ENCODE results near the gene DNAH14. TPM values are rescaled to one million over a fixed set of nuclear protein-coding genes. Genes with fewer than 3 reads are reported as not detected.

DNAH14 gene
- polyA plus RNA-seq, 1 donor (not counting 4 experiments of a cell fraction or from before 2014, with no cell fraction given), result 6.4 TPM

DNA sequence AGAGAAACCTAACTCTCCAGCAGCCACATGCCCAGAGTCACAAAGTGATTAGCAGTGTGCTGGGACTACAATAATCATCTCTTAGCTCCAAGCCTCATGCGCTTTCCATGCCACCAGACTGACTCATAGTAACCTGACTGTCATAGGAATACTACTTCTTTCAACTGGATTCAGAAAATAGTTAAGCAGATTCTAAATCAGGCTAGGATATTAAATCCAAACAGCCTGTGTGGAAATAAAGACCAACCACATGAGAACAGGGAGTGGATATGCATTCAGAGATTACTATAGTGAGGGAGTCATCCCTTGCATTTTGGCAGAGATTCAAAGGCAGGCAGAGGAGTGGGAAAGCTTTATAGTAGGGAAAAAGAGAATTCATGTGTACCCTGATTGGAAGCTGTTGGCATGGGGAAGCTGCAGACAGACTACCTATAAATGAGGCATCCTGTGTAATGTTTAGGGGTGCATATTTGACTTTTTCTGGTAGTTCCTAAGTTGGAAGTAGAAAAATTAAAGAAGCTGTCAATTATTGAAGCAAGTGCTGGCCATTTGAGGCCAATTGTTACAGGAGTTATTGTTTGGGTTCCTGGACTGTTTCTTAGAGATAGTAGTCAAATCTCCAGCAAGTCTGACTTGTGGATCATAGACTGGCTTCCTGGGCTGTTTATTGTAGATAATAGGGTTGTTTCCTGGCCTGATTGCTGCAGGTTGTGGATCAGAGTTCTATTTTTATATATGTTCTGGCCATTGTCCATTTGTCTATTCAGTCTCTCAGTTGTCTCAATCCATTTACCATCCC is 31.7 kb upstream of the DNAH14 start:
- dilution Hi-C loops (cut with MboI; ENCODE audit: extremely low pct_ligation_motif_present, low sequenced_read_pairs), result no loop called here
- Histone ChIP-seq H3K4me2 (ENCODE audit: control insufficient read depth, extremely low read depth, insufficient read depth, low read depth, low read length) (no peak overlapping the region), H3K9ac (ENCODE audit: control insufficient read depth, extremely low read depth, insufficient read depth, low read length) (no peak overlapping the region), H3K4me3 (ENCODE audit: control insufficient read depth in 2 of 3, extremely low read depth in 1 of 3, insufficient read depth in 2 of 3, low read depth in 1 of 3, low read length in 3 of 3) (no peak overlapping the region), H3K9me1 (ENCODE audit: control insufficient read depth, extremely low read depth, insufficient read depth, low read length) (no peaks in the 10 kb centered on the region), H3K27ac (ENCODE audit: control insufficient read depth, insufficient read depth, low read length) (no peak overlapping the region), H3K79me2 (ENCODE audit: control insufficient read depth, insufficient read depth, low read length) (no peaks in the 10 kb centered on the region), H3K9me3 (ENCODE audit: control insufficient read depth, low read depth, low read length) (no peaks in the 10 kb centered on the region), H3K36me3 (ENCODE audit: control insufficient read depth in 2 of 2, extremely low read depth in 1 of 2, insufficient read depth in 2 of 2, low read length in 2 of 2) (no peaks in the 10 kb centered on the region), H3K27me3 (ENCODE audit: control insufficient read depth, extremely low read depth, insufficient read depth, low read length) (peaks cover 5% of the 10 kb centered on the region), H4K20me1 (ENCODE audit: control insufficient read depth, extremely low read depth, insufficient read depth, low read length) (no peaks in the 10 kb centered on the region), H3K4me1 (ENCODE audit: control insufficient read depth, extremely low read depth, insufficient read depth, low read length) (no peaks in the 10 kb centered on the region), H2AFZ (ENCODE audit: control insufficient read depth, low read length) (no peak overlapping the region)
- TF ChIP-seq, protein P1, sequence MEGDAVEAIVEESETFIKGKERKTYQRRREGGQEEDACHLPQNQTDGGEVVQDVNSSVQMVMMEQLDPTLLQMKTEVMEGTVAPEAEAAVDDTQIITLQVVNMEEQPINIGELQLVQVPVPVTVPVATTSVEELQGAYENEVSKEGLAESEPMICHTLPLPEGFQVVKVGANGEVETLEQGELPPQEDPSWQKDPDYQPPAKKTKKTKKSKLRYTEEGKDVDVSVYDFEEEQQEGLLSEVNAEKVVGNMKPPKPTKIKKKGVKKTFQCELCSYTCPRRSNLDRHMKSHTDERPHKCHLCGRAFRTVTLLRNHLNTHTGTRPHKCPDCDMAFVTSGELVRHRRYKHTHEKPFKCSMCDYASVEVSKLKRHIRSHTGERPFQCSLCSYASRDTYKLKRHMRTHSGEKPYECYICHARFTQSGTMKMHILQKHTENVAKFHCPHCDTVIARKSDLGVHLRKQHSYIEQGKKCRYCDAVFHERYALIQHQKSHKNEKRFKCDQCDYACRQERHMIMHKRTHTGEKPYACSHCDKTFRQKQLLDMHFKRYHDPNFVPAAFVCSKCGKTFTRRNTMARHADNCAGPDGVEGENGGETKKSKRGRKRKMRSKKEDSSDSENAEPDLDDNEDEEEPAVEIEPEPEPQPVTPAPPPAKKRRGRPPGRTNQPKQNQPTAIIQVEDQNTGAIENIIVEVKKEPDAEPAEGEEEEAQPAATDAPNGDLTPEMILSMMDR (optimal IDR thresholded peaks at IDR 0.05 in 1 of 3, IDR thresholded peaks at IDR 0.05 in 1 of 3, conservative IDR thresholded peaks at IDR 0.05 in 1 of 3; ENCODE audit: extremely low read depth in 1 of 3, insufficient read depth in 2 of 3, low read length in 3 of 3), result no peak
- TF ChIP-seq EZH2 (IDR thresholded peaks at IDR 0.05; ENCODE audit: low read length), result no peak
- DNase-seq (ENCODE audit: low read depth, low spot score), result no peak
- no peak for FAIRE-seq

DNA sequence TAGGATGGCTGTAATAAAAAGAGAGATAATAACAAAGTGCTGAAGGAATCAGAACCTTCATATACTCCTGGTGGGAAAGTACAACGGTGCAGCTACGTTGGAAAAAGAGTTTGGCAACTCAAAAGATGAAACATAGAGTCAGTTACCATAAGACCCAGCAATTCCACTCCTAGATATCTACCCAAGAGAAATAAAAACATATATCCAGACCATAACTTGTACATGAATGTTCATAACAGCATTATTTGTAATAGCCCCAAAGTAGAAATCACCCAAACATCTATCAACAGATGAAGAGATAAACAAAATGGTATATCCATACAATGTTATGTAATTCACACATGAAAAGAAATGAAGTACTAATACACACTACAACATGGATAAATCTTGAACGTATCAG is 30.5 kb upstream of the DNAH14 start:
- Histone ChIP-seq H3K4me2 (ENCODE audit: control insufficient read depth, extremely low read depth, insufficient read depth, low read depth, low read length) (no peak overlapping the region), H3K27ac (ENCODE audit: control insufficient read depth, insufficient read depth, low read length) (no peak overlapping the region), H3K36me3 (ENCODE audit: control insufficient read depth in 2 of 2, extremely low read depth in 1 of 2, insufficient read depth in 2 of 2, low read length in 2 of 2) (no peaks in the 10 kb centered on the region), H3K4me3 (ENCODE audit: control insufficient read depth in 2 of 3, extremely low read depth in 1 of 3, insufficient read depth in 2 of 3, low read depth in 1 of 3, low read length in 3 of 3) (no peak overlapping the region), H3K9me3 (ENCODE audit: control insufficient read depth, low read depth, low read length) (no peaks in the 10 kb centered on the region), H3K27me3 (ENCODE audit: control insufficient read depth, extremely low read depth, insufficient read depth, low read length) (peaks cover 5% of the 10 kb centered on the region), H4K20me1 (ENCODE audit: control insufficient read depth, extremely low read depth, insufficient read depth, low read length) (no peaks in the 10 kb centered on the region), H3K4me1 (ENCODE audit: control insufficient read depth, extremely low read depth, insufficient read depth, low read length) (no peaks in the 10 kb centered on the region), H3K79me2 (ENCODE audit: control insufficient read depth, insufficient read depth, low read length) (no peaks in the 10 kb centered on the region), H3K9me1 (ENCODE audit: control insufficient read depth, extremely low read depth, insufficient read depth, low read length) (no peaks in the 10 kb centered on the region), H2AFZ (ENCODE audit: control insufficient read depth, low read length) (no peak overlapping the region), H3K9ac (ENCODE audit: control insufficient read depth, extremely low read depth, insufficient read depth, low read length) (no peak overlapping the region)
- TF ChIP-seq, protein P1 (optimal IDR thresholded peaks at IDR 0.05 in 1 of 3, IDR thresholded peaks at IDR 0.05 in 1 of 3, conservative IDR thresholded peaks at IDR 0.05 in 1 of 3; ENCODE audit: extremely low read depth in 1 of 3, insufficient read depth in 2 of 3, low read length in 3 of 3), result no peak
- no peak for TF ChIP-seq EZH2 (IDR thresholded peaks at IDR 0.05; ENCODE audit: low read length)
- no peak for FAIRE-seq
- dilution Hi-C loops (cut with MboI; ENCODE audit: extremely low pct_ligation_motif_present, low sequenced_read_pairs), result no loop called here
- DNase-seq (ENCODE audit: low read depth, low spot score), result no peak
